PFSK-1 (cell line): Measurements from ENCODE around the gene SORT1.
A peak's percentile ranks its signal among the peaks of the same experiment; 100 is the strongest.

Experiments
- FOXP2 ChIP-seq: optimal IDR thresholded peaks from 2 replicates; pipeline ENCODE3; 2011; ENCODE audit warnings: borderline replicate concordance, control low read depth, inconsistent platforms; ENCODE audit not compliant: insufficient read depth; ENCODE audit errors: extremely low read length, extremely low read depth
- POLR2AphosphoS5 ChIP-seq: IDR thresholded peaks from 2 replicates; pipeline ENCODE4 v1.6.1; 2012; ENCODE audit warnings: low read depth, mild to moderate bottlenecking, control low read depth, low read length, moderate library complexity
- SIN3A ChIP-seq: IDR thresholded peaks from 2 replicates; pipeline ENCODE4 v1.6.1; 2012; ENCODE audit warnings: mild to moderate bottlenecking, low read length, moderate library complexity, borderline replicate concordance; ENCODE audit not compliant: insufficient read depth
- TAF1 ChIP-seq: IDR thresholded peaks from 2 replicates; pipeline ENCODE4 v1.6.1; 2012; ENCODE audit warnings: low read length, control low read depth, borderline replicate concordance; ENCODE audit not compliant: insufficient read depth
- TF ChIP-seq, protein P1 (sequence below), 2 experiments: IDR thresholded peaks; 2 replicates each; pipeline versions ENCODE4 v1.6.1 to v1.8.0; 2011 to 2012; ENCODE audit warnings: low read depth in 2 of 2, low read length in 2 of 2, control low read depth in 1 of 2, inconsistent platforms in 1 of 2, mild to moderate bottlenecking in 1 of 2, moderate library complexity in 1 of 2; ENCODE audit not compliant: insufficient read depth in 1 of 2

The SORT1 gene

GRCh38 chr1:109304226-109304920, 93.3 kb downstream of the SORT1 start:
- TF ChIP-seq POLR2AphosphoS5 (no peak), SIN3A (no peak), FOXP2 (no peak), TAF1 (no peak)
- TF ChIP-seq, protein P1, sequence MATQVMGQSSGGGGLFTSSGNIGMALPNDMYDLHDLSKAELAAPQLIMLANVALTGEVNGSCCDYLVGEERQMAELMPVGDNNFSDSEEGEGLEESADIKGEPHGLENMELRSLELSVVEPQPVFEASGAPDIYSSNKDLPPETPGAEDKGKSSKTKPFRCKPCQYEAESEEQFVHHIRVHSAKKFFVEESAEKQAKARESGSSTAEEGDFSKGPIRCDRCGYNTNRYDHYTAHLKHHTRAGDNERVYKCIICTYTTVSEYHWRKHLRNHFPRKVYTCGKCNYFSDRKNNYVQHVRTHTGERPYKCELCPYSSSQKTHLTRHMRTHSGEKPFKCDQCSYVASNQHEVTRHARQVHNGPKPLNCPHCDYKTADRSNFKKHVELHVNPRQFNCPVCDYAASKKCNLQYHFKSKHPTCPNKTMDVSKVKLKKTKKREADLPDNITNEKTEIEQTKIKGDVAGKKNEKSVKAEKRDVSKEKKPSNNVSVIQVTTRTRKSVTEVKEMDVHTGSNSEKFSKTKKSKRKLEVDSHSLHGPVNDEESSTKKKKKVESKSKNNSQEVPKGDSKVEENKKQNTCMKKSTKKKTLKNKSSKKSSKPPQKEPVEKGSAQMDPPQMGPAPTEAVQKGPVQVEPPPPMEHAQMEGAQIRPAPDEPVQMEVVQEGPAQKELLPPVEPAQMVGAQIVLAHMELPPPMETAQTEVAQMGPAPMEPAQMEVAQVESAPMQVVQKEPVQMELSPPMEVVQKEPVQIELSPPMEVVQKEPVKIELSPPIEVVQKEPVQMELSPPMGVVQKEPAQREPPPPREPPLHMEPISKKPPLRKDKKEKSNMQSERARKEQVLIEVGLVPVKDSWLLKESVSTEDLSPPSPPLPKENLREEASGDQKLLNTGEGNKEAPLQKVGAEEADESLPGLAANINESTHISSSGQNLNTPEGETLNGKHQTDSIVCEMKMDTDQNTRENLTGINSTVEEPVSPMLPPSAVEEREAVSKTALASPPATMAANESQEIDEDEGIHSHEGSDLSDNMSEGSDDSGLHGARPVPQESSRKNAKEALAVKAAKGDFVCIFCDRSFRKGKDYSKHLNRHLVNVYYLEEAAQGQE (IDR thresholded peaks at IDR 0.05; ENCODE audit: insufficient read depth in 1 of 2, low read depth in 2 of 2, low read length in 2 of 2) = no peak

- TF ChIP-seq SIN3A (no peak), FOXP2 (no peak), POLR2AphosphoS5 (no peak), TAF1 (no peak)
- TF ChIP-seq, protein P1 (IDR thresholded peaks at IDR 0.05; ENCODE audit: insufficient read depth in 1 of 2, low read depth in 2 of 2, low read length in 2 of 2) = no peak
These were observed 95.8 kb downstream of the SORT1 start for GRCh38 chr1:109301874-109302273.

DNA sequence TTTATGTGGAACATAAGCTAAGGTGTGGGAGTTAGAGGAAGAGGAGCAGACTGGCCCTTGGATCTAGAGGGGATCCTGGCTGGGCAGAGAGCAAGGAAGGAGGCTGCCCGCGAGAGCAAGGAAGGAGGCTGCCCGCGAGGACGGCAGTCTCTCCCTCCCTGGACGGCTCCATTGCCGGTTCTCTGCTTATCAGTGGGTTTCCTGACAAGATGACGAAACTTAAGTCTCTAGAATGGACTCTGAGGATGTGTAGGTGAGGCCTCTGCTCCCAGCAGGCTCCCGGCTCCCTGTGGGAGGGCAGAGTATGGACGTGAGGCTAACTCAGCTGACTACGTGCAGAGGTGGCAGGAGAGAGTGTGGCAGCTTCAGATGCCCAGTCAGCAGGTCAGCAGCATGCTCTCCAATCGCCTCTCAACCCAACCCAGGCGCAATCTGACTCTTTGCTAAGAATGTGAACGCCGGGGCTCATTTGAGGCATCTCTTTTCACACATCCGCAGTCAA, 97.0 kb downstream of the SORT1 start:
- no peak for TF ChIP-seq FOXP2

GRCh38 chr1:109299558-109300343, 98.0 kb downstream of the SORT1 start:
- TF ChIP-seq, protein P1 (IDR thresholded peaks at IDR 0.05; ENCODE audit: insufficient read depth in 1 of 2, low read depth in 2 of 2, low read length in 2 of 2) = no peak
- TF ChIP-seq POLR2AphosphoS5 = no peak
- no peak for TF ChIP-seq TAF1
- TF ChIP-seq FOXP2 = no peak
- no peak for TF ChIP-seq SIN3A

- TF ChIP-seq, protein P1 (IDR thresholded peaks at IDR 0.05; ENCODE audit: insufficient read depth in 1 of 2, low read depth in 2 of 2, low read length in 2 of 2) = no peak
- peak; percentile 29 for TF ChIP-seq FOXP2
These were observed 98.8 kb downstream of the SORT1 start for GRCh38 chr1:109298666-109299557.
